Measurements from ENCODE around the gene RETREG2.
A peak's percentile ranks its signal among the peaks of the same experiment; 100 is the strongest.
"Not testable (repeated sequence)": the region's sequence is repeated elsewhere in the genome, so short reads cannot be mapped to it uniquely, and the experiment has no call there.

RETREG2 gene

DNA sequence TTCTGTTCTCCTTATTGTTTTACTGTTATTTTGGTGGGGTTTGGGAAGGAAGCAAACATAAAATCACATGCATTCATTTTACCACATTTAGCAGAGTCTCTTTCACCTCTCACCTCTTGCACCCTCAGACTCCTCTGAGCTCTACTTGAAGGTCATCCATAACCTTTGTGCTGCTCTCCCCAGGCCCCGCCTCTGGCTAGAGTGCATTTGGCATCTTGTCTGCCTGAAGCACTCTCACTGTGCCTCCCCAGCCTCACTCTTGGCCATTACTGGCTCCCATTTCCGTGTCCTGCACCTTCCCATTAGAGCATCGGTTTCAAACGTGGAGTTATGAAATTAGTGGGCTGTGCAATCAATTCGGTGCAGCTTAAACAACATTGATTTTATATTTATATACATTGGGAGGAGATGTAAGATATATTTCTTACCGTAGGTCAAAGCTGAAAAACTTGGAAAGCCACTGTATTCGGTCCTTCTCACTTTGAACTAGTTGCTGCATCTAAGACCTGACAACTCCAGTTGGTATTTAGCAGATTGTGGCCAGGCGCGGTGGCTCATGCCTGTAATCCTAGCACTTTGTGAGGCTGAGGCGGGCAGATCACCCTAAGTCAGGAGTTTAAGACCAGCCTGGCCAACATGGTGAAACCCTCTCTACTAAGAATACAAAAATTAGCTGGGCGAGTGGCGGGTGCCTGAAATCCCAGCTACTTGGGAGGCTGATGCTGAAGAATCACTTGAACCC, 21.6 kb downstream of the RETREG2 start:
- DNase-seq: no peak

DNA sequence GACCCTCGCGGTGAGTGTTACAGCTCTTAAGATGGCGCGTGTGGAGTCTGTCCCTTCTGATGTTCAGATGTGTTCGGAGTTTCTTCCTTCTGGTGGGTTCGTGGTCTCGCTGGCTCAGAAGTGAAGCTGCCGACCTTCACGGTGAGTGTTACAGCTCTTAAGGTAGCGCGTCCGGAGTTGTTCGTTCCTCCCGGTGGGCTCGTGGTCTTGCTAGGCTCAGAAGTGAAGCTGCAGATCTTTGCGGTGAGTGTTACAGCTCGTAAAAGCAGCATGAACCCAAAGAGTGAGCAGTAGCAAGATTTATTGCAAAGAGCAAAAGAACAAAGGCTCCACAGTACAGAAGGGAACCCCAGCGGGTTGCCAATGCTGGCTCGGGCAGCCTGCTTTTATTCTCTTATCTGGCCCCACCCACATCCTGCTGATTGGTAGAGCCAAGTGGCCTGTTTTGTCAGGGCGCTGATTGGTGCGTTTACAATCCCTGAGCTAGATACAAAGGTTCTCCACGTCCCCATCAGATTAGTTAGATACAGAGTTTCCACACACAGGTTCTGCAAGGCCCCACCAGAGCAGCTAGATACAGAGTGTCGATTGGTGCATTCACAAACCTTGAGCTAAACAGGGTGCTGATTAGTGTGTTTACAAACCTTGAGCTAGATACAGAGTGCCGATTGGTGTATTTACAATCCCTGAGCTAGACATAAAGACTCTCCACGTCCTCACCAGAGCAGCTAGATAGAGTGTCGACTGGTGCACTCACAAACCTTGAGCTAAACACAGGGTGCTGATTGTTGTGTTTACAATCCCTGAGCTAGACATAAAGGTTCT, 22.6 kb downstream of the RETREG2 start:
- DNase-seq: not testable (repeated sequence)

DNA sequence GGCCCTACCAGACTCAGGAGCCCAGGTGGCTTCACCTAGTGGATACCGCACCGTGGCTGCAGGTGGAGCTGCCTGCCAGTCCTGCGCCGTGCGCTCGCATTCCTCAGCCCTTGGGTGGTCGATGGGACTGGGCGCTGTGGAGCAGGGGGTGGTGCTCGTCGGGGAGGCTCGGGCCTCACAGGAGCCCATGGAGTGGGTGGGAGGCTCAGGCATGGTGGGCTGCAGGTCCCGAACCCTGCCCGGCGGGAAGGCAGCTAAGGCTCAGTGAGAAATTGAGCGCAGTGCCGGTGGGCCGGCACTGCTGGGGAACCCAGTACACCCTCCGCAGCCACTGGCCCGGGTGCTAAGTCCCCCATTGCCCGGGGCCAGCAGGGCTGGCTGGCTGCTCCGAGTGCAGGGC, 23.3 kb downstream of the RETREG2 start:
- DNase-seq: not testable (repeated sequence)

DNA sequence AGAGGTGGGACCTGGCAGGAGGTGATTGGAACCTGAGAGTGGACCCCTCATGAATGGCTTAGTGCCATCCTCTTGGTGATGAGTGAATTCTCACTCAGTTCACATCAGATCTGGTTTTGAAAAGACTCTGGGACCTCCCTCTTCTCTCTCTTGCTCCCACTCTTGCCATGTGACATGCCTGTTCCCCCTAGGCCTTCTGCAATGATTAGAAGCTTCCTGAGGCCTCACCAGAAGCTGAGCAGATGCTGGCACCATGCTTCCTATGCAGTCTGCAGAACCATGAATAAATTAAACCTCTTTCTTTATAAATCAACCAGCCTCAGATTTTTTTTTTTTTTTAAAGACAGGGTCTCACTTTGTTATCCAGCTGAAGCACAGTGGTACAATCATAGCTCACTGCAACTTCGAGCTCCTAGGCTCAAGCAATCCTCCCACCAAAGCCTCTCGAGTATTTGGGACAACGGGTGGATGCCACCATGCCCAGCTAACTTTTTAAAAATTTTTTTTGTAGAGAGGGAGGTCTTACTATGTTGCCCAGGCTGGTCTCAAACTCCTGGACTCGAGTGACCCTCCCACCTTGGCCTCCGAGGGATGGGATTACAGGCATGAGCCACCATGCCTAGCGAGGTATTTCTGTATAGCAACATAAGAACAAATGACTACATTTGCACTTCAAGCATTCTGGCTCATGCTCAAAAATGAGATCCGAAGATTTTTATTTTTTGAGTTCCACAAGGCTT, 26.5 kb downstream of the RETREG2 start:
- DNase-seq: no peak

DNA sequence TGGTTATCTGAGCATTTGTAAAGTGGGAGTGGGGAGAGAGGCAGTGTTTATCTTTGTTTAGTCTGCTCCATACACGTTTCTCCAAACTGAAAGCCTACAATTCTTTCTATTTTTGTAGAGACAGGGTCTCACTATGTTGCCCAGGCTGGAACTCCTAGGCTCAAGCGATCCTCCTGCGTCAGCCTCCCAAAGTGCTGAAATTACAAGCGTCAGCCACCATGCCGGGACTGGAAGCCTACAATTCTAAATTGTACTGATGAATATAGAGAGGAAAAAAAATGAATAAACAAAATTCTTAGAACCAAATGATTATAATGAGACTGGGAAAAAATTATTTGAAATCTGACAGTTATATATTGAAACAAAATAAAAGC, 27.1 kb downstream of the RETREG2 start:
- DNase-seq: no peak

DNA sequence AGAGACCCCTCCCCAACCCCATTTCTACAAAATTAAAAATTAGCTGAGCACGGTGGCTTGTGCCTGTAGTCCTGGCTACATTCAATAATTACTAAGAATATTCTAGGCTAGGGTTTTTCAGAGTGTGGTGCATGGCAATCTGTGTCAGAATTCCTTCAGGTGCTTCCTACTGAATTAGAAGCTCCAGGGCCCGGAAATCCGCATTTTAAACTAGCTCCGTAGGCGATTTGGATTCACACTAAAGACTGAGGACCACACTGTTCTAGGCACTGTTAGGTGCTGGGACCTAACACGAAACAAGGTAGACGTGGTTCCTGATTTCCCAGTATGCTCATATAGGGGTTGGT, 27.9 kb downstream of the RETREG2 start:
- DNase-seq: no peak

DNA sequence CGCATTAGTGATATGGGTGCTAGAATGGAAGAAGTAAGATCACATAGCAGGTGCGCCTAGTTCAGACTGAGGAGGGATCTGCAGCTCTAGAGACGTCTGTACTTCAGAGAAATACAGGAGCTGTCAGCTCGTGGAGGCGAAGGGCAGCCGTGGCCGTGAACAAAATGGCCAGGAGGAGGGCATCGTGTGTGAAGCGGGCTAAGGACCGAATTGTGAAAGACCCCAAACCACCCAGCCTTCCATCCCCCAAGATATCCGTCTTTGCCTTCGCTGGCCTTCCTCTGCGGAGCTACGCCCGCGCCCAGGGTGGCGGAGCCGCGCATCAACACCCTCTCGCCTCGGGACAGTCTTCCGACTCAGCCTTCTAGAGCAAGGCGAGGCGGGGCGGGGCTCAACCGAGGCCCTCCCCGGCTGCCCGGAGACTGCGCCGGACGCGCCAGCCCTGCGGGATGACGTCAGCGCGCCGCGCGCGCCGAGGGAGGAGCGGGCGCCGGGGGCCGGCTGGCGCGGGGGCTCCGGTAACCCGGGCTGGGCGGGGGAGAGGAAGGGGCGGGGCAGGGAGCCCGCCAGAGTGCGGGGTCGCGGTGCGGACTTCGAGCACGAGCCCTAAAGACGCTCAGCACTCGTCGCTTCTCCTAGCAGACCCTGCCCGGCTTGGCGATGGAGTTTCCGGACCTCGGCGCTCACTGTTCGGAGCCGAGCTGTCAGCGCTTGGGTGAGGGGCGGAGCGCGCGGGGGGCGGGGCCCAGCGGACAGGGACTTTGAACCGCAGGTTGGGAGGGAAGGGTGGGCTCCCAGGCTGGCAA, 28.5 kb downstream of the RETREG2 start, which contains the start of gene ZFAND2B:
Gene ZFAND2B, plus strand, starts transcription at position 455 of the 806 bp plus-strand sequence. Its CDS starts 206 bp downstream, at position 661.
- peak; percentile 83 to 90 for DNase-seq

DNA sequence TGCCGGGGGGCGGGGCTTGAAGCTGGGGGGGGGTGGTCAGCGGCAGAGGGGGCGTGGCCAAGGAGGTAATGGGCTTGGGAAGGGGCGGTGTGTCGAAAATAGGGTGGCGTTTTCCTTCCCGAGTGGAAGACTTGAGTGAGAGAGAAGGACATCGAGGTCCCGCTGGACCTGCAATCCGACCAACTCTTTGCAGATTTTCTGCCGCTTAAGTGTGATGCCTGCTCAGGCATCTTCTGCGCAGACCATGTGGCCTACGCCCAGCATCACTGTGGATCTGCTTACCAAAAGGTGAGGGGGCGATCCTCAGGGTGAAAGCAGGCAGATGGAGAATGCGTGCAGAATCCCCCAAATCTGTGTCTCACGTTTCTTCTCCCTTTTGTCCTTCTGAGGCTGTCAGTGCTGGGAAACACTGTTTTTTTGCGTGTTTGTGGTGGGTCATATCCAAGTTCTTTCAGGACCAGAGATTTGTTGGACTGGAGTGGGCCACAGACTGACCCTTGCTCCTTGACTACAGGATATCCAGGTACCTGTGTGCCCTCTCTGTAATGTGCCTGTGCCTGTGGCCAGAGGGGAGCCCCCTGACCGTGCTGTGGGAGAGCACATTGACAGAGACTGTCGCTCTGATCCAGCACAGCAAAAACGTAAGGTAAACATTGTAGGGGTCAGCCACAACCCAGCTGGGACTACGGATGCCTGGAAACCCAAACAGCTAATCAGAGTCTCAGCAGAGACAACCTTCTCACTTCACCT, 29.2 kb downstream of the RETREG2 start:
- no peak for DNase-seq

DNA sequence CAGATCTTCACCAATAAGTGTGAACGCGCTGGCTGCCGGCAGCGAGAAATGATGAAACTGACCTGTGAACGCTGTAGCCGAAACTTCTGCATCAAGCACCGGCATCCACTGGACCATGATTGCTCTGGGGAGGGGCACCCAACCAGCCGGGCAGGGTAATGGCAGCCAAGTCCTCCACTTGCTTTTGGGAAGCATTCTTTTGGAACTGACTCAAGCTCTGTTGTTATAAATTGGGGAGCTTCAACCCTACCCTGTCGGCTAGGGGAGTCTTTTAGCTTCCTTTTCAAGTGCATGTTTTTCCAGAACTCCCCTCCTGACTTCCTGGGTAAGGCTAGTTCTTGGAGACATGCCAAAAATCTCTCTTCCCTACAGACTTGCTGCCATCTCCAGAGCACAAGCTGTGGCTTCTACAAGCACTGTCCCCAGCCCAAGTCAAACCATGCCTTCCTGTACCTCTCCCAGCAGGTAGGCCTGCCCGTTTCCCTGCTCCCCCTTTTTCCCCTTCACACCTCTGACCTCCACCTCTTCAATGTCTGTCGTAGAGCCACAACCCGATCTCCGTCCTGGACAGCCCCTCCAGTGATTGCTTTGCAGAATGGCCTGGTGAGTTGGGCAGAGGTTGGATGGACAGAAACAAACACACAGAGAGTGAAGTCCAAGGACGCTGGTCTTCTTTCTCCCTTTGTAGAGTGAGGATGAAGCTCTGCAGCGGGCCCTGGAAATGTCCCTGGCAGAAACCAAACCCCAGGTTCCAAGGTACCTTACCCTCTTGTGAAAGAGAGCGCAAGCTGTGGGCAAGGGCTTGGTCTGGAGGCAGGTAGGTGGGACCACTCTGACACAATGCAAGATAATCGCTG, 30.0 kb downstream of the RETREG2 start:
- no peak for DNase-seq

DNA sequence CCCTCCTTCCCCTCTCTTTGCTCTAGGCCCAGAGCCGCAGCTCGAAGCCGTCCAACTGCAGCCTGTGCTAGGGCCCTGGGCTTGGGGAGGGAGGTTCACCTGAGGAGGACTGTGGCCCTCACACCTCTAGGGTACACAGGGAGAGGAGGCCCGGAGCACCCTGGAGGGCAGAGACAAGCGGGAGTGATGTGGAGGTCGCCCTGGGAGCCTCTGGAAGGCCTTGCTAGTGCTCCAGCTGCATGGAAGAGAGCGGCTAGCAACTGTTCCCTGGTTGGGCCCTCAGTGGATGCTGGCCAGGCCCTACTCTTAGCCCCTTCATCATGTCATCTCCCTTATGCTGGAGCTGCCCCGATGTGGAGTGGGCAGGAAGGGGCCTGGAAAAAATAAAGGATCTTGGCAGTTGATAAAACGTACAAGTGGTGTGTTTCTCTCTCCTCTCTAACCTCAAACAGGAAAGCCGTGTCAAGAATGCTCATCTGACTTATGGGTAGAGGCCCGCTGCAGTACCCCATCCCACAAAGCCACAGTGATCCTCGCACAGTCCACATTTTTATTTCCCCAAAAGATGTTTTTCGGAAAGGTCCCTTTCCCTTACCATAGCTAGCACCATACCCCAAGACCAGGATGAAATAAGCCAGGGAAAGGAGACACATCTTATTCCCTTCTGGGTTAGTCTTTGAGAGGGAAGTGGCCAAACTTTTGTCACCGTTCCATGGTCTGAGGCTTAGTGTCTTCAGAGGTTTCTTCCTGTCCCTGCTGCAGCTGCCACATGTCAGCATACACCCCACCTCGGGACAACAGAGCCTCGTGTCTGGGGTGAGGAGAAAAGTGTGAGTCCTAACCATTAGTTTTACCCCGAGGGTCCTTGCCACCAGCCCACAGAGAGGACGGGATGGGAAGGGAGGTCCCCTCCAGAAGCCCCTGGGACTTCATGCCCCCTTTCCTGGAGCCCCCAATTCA, 31.4 kb downstream of the RETREG2 start:
- no peak for DNase-seq

DNA sequence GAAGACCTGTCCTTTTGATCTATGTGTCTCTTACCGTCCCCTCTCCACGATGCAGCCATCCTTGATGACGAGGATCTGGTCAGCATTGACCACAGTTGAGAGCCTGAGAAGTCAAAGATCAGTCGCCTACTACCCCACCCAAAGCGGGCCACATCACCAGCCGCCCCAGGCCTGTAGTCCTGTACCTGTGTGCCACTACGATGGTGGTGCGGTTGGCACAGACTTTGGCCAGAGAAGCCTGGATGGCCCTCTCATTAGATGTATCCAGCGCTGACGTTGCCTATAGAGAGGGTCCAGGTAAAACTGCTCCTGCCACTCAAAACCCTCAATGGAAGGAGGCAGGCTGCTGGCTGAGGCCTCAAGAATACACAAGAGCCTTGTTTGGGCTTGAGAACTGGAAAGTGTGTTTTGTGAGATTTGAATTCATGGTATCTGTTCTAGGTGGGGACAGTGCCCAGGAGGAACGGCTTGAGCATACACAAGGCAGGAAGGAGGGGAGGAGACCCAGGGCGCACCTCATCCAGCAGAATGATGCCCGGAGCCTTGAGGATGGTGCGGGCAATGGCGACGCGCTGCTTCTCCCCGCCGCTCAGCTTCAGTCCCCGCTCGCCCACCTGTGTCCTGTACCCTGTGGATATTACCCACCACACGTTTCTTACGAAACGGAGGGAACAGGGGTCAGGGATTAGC, 32.3 kb downstream of the RETREG2 start:
- no peak for DNase-seq

DNA sequence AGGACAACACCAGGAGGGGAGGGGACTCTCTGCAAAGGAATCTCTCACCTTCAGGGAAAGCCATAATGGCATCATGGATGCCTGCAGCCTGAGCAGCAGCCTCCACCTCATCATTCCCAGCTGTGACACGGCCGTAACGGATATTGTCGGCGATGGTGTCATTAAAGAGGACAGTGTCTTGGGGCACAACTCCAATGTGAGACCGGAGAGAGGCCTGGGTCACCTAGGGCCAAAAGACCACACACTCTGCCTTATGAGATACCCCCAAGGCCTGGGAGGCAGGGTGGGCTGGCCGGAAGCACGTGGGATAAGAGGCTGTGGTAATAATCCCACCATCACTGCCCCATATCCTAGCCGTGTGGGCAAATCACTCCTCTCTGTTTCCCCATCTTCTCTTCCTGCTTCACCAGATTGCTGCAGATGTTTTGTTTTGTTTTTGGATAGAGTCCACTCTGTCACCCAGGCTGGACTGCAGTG, 32.8 kb downstream of the RETREG2 start:
- DNase-seq: no peak

DNA sequence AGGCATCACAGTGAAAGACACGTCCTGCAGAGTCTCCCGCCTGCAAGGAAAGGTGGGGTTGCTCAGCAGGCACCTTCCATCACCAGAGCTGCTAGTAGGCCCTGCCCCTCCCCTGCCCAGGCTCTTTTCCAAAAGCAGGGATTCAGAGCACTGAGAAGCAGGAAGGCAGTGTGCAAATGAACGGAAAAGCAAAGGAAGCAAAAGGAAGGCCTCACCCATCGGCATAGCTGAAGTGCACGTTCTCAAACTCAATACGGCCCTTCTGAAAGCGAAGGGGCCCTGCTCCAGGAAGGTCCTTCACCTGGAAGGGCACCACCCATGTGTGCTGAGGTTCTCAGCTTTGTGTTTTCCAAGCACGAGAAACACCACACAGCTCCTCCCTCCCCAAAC, 34.9 kb downstream of the RETREG2 start:
- no peak for DNase-seq

DNA sequence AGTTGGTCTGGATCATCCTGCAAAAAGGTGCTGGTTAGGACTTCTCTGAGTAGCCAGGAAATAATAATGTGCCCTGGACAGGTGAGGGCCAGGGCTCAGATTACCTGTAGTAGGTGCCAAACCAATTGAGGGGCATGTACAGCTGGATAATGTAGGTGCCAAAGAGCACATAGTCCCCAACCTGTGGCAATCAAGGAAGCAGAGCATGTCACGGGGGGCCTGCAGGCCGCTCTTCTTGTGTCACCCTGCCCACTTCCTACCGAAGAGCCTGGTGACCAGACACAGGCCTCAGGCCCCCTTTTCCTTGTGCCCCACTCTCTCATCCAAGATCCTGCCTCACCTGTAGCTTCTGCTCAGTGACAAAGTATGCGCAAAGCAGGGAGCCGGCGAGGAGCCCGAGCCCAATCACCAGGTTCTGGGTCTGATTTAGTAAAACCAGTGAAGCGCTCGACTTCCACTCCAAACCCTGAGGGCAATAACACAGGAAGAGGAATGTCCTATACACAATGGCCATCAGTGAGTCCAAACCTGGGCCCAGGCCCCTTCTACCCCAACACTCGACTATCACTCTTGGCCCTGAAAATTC, 35.5 kb downstream of the RETREG2 start:
- DNase-seq: no peak

DNA sequence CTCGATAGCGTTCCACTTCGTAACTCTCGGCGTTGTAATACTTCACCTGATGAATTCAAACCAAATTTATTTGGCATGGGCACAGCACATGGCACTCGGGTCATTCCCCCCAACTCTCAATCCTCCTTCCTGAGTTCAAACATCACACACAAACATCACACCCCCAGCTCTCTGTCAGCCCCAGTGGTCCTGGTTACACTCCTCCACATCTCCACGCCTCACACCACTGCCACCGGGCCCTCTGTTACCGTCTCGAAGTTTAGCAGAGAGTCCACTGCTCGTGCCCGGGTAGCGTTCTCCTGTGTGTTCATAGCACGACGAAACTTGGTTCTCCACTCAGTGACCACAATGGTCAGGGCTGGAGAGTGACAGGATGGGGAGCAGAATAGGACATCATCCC, 36.1 kb downstream of the RETREG2 start:
- no peak for DNase-seq

DNA sequence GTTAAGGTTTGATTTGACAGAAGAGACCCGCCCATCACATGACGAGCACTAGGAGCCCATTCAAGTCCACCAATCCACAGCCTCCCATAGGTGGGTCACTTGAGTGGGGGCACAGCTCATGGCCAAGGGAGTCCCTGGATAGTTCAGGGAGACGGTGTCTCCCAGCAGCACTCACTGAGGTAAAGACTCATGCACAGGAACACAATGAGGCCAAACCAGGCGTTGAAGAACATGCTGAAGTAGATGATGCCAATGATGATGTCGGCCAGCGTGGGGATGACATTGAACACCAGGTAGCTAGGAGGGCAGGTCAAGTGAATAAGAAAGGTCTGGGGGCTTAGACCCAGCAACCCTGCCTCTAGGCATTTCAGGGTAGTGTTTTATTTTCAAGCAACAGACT, 36.7 kb downstream of the RETREG2 start:
- no peak for DNase-seq

DNA sequence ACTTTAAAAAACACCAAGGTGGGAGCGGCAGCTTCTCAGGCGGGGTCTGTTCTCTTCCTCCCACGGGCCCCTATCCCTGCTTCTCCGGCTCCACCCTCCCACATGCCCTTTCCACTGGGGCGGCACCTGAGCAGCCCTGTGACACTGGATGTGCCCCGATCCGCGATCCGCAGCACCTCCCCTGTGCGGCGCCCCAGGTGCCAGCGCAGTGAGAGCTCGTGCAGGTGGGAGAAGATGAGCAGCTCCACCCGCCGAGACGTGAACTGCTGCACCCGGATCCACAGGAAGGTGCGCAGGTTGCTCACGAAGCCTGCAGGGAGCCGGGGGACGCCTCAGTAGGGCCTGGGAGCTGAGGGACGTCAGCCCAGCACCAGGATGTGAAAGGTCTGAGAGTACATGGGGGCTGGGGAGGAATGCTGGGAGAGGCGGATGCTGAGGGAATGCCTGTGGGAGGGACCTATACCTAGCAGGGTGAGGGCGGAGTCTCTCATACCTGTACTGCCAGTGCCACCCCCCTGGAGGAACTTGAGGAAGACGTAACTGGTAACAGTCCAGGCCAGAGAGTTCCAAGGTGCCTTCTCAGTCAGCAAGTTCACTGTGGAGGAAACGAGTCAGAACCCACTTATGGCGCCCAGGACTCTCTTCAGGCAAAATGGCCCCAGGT, 37.9 kb downstream of the RETREG2 start:
- no peak for DNase-seq

DNA sequence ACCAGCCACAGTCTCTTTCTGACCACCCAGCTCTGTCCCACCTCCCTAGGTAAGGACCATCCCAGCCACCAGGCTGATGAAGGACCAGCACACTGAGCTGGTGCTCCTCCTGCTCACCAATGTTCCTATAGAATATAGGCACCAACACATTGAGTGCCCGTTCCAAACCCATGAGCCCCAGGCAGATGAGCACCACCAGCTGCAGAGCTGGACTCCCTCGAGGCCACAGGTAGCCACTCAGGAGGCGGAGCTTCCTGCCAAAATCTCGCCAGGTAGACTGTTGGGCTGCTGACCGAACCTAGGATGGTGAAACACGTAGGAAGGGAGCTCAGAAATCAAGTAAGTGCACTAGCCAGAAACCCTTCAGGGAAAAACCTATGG, 38.5 kb downstream of the RETREG2 start:
- no peak for DNase-seq
